Neural cell (in vitro differentiated cells): Measurements from ENCODE around the gene C1orf21. TPM values are rescaled to one million over a fixed set of nuclear protein-coding genes. Genes with fewer than 3 reads are reported as not detected.

ENCODE experiments used
- H2AFZ ChIP-seq: fragments of 200-600, 300-800 bp; sonication (generic), shearing (Covaris generic); 2 replicates; pipeline ENCODE4 v1.6.0; 2014; ENCODE audit warnings: low read depth, mild to moderate bottlenecking, antibody characterized with exemption, low read length, moderate library complexity
- H3F3A ChIP-seq: fragments of 200-600 bp; shearing (Covaris generic); 2 replicates; pipeline ENCODE4 v1.6.1; 2016; ENCODE audit warnings: mild to moderate bottlenecking, moderate library complexity, mixed read lengths, antibody characterized with exemption, low read length; ENCODE audit not compliant: insufficient read depth, poor library complexity, severe bottlenecking
- H3K27ac ChIP-seq: fragments of 200-600, 300-800 bp; sonication (generic), shearing (Covaris generic); 2 replicates; pipeline ENCODE4 v1.5.1; 2014; ENCODE audit warnings: mild to moderate bottlenecking, low read length, moderate library complexity
- H3K27me3 ChIP-seq: fragments of 300-800, 200-600 bp; sonication (generic), shearing (Covaris generic); 2 replicates; pipeline ENCODE4 v1.6.0; 2014; ENCODE audit warnings: mild to moderate bottlenecking, low read depth, low read length, moderate library complexity; ENCODE audit not compliant: insufficient read depth
- H3K36me3 ChIP-seq: fragments of 300-800, 200-600 bp; sonication (generic), shearing (Covaris generic); 2 replicates; pipeline ENCODE4 v1.5.1; 2014; ENCODE audit warnings: mild to moderate bottlenecking, antibody characterized with exemption, low read length, moderate library complexity; ENCODE audit not compliant: insufficient read depth
- H3K4me2 ChIP-seq: fragments of 300-800, 200-600 bp; sonication (generic), shearing (Covaris generic); 2 replicates; pipeline ENCODE4 v1.6.0; 2014; ENCODE audit warnings: mild to moderate bottlenecking, low read length
- H3K4me3 ChIP-seq: fragments of 300-800, 200-600 bp; sonication (generic), shearing (Covaris generic); 2 replicates; pipeline ENCODE4 v1.5.1; 2014; ENCODE audit warnings: mild to moderate bottlenecking, low read length, moderate library complexity
- H3K79me2 ChIP-seq: fragments of 200-600 bp; shearing (Covaris generic); replicated peaks from 2 replicates; pipeline ENCODE4 v1.6.0; 2014; ENCODE audit warnings: mild to moderate bottlenecking, low read length, moderate library complexity; ENCODE audit not compliant: insufficient read depth
- H3K9ac ChIP-seq: fragments of 300-800, 200-600 bp; sonication (generic), shearing (Covaris generic); 2 replicates; pipeline ENCODE4 v1.6.1; 2016; ENCODE audit warnings: mild to moderate bottlenecking, low read length, mixed read lengths
- H3K9me2 ChIP-seq: fragments of 200-600 bp; shearing (Covaris generic); 2 replicates; pipeline ENCODE4 v1.6.1; 2016; ENCODE audit warnings: mild to moderate bottlenecking, low read length, mixed read lengths; ENCODE audit not compliant: insufficient read depth
- H3K9me3 ChIP-seq: fragments of 200-600, 300-800 bp; sonication (generic), shearing (Covaris generic); 2 replicates; pipeline ENCODE4 v1.6.1; 2016; ENCODE audit warnings: mild to moderate bottlenecking, mixed run types, low read length, moderate library complexity, mixed read lengths
- H4K20me1 ChIP-seq: fragments of 200-600 bp; shearing (Covaris generic); 2 replicates; pipeline ENCODE4 v1.6.1; 2016; ENCODE audit warnings: mild to moderate bottlenecking, mixed run types; ENCODE audit not compliant: insufficient read depth
- CTCF ChIP-seq: fragments of 450-650 bp; IDR thresholded peaks from 2 replicates; pipeline ENCODE4 v1.5.1; 2014; ENCODE audit warnings: antibody characterized with exemption, mild to moderate bottlenecking, moderate library complexity; ENCODE audit not compliant: poor library complexity, severe bottlenecking
- EP300 ChIP-seq: fragments of 450-650 bp; conservative IDR thresholded peaks from 2 replicates; pipeline ENCODE4 v1.6.1; 2014; ENCODE audit warnings: antibody characterized with exemption, mild to moderate bottlenecking, moderate library complexity; ENCODE audit not compliant: poor library complexity, severe bottlenecking
- EZH2 ChIP-seq: fragments of 200-600, 300-800 bp; shearing (Covaris generic), sonication (generic); IDR thresholded peaks from 2 replicates; pipeline ENCODE4 v1.6.1; 2014; ENCODE audit warnings: antibody characterized with exemption, low read length, borderline replicate concordance, mild to moderate bottlenecking; ENCODE audit not compliant: insufficient read depth, poor library complexity, severe bottlenecking
- MXI1 ChIP-seq: fragments of 450-650 bp; conservative IDR thresholded peaks from 2 replicates; pipeline ENCODE4 v1.6.1; 2014; ENCODE audit warnings: antibody characterized with exemption, mild to moderate bottlenecking; ENCODE audit not compliant: poor library complexity, severe bottlenecking
- POLR2AphosphoS5 ChIP-seq: IDR thresholded peaks from 2 replicates; pipeline ENCODE4 v1.6.1; 2012
- RAD21 ChIP-seq: fragments of 450-650 bp; conservative IDR thresholded peaks from 2 replicates; pipeline ENCODE4 v1.6.1; 2014; ENCODE audit warnings: antibody characterized with exemption, mild to moderate bottlenecking, moderate library complexity
- REST ChIP-seq: IDR thresholded peaks from 2 replicates; pipeline ENCODE4 v1.6.1; 2012; ENCODE audit warnings: borderline replicate concordance
- SMC3 ChIP-seq: fragments of 450-650 bp; conservative IDR thresholded peaks from 2 replicates; pipeline ENCODE4 v1.6.1; 2014; ENCODE audit warnings: antibody characterized with exemption, mild to moderate bottlenecking, moderate library complexity; ENCODE audit not compliant: poor library complexity
- TAF1 ChIP-seq: IDR thresholded peaks from 2 replicates; pipeline ENCODE4 v1.6.1; 2012; ENCODE audit warnings: low read depth
- polyA plus RNA-seq: library from polyadenylated mRNA; depleted of rRNA; stranded (reverse); fragments of >200 nt; gene quantifications from 2 replicates; pipeline ENCODE4 v1.2.3, GENCODE V29; 2014

C1orf21 gene
- polyA plus RNA-seq, 1 donor from 2014 or later: 21.1 TPM

GRCh38 chr1:184590163-184590750, 203.4 kb downstream of the C1orf21 start (continued):
- TF ChIP-seq CTCF (no peak), EZH2 (no peak), RAD21 (no peak)

GRCh38 chr1:184593597-184593996, 206.8 kb downstream of the C1orf21 start:
- TF ChIP-seq RAD21 (no peak), MXI1 (no peak), EP300 (no peak), EZH2 (no peak), REST (no peak), CTCF (no peak)
- Histone ChIP-seq H3K9ac (no peak overlapping the region), H2AFZ (no peak overlapping the region), H3K4me2 (no peak overlapping the region), H3K9me2 (no peaks in the 10 kb centered on the region), H3K9me3 (no peaks in the 10 kb centered on the region), H4K20me1 (no peaks in the 10 kb centered on the region), H3F3A (no peaks in the 10 kb centered on the region), H3K79me2 (no peaks in the 10 kb centered on the region), H3K36me3 (no peaks in the 10 kb centered on the region), H3K4me3 (no peak overlapping the region), H3K27ac (no peak overlapping the region), H3K27me3 (no peaks in the 10 kb centered on the region)

GRCh38 chr1:184595596-184595995, 208.8 kb downstream of the C1orf21 start:
- H3K4me2 ChIP-seq: no peak overlapping the region

More at GRCh38 chr1:184595596-184595995, 208.8 kb downstream of the C1orf21 start:
- Histone ChIP-seq H3K27me3 (no peaks in the 10 kb centered on the region), H3K79me2 (no peaks in the 10 kb centered on the region), H2AFZ (no peak overlapping the region), H3K36me3 (no peaks in the 10 kb centered on the region), H3F3A (no peaks in the 10 kb centered on the region), H3K4me3 (no peak overlapping the region), H3K27ac (no peak overlapping the region), H4K20me1 (no peaks in the 10 kb centered on the region), H3K9ac (no peak overlapping the region), H3K9me3 (no peaks in the 10 kb centered on the region), H3K9me2 (no peaks in the 10 kb centered on the region)
- no peak for TF ChIP-seq POLR2AphosphoS5
- no peak for TF ChIP-seq CTCF
- no peak for TF ChIP-seq EZH2
- TF ChIP-seq MXI1: no peak
- TF ChIP-seq RAD21: no peak
- no peak for TF ChIP-seq TAF1
- no peak for TF ChIP-seq REST
- TF ChIP-seq SMC3: no peak
- no peak for TF ChIP-seq EP300
